ENCODE data around the gene LAMB4.

LAMB4 gene

DNA sequence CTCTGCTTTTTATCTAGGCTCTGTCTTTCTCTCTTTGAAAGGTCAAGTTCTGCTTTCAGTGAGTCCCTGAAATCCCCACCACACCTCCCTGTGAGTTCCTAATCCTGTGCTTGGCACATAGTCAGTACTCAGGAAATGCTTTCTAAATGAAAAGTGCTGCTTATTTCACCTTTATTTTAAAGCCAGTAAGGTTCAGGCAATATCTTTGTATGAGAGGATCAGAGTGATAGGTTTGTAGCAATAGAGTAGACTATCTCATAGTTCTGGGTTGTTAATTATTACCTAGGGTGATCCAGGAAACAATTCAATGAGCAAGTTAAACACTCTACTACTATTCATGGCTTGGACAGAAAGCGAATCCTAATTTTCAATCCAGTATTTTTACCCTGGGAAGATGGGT, 119.8 kb downstream of the LAMB4 start:
- DNase-seq: no peak

DNA sequence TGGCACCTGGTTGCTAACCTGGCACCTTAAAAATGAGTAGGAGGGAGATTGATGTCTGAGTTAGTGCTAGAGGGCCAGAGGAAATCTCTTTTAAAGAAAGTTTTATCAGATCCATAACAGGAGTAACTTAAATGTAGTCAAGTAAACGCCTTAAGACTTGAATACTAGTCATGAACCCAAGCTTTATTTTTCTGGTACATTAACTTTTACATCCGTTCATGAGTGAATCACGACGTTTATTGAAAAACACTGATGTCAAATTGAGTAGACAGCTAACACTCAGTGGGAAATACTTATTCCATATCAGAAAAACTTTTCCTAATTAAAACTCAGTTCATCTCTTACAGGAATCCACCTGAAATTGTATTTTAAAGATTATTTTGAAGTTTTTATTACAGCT, 120.3 kb downstream of the LAMB4 start:
- DNase-seq: no peak

DNA sequence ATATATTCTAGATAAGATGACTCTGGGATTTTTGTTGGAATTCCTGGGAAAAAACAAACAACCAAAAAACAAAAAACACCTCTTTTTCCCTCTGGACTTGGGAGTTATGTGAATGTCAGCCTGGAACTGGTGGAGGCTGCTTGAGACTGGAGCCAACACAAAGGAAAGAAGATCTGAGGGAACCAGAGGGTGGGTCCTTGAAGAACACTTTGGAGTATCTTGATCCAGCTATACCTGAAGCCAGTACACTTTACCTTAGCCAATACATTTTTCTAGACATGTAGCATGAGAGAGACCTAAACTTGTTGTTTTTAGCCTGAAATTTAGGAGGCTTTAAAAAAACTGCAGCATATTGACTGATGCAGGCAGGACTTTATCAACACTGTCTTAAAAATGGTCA, 121.3 kb downstream of the LAMB4 start:
- DNase-seq: no peak

DNA sequence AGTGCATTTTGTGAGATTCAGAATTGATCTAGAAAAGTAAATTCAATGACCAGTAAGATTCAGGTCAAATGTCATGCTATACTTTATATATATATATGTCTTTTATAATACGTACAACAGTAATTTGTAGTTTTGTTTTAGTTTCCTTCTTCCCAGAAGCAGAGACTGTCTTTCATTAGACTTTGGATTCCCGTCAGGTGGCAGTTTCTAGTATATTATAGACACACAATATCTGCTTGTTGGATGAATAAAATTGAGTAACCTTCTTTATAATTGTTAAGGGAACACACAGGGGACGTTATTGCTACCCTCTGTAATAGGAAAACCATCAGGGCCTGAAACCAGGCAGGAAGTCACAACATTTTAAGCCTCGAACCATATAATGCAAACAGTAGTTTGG, 121.9 kb downstream of the LAMB4 start:
- no peak for DNase-seq

DNA sequence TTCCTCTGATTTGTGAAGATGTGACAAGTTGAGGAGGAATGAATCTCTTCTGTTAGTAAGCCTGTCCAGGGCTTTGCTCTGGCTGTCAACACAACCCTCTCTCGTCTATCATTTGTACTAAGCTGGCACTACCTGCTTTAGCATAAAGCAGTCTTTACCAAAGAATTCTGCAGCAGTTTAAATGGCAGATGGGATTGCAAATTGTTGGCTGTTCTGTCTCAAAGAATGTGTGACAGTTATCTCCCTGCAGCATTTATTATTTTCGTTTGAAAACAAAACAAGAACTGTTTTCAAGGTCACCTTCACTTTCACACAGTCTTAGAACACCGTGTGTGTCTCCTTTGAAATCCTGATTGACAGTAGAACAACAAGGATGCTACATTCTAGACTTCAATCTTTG, 122.4 kb downstream of the LAMB4 start:
- DNase-seq: no peak

DNA sequence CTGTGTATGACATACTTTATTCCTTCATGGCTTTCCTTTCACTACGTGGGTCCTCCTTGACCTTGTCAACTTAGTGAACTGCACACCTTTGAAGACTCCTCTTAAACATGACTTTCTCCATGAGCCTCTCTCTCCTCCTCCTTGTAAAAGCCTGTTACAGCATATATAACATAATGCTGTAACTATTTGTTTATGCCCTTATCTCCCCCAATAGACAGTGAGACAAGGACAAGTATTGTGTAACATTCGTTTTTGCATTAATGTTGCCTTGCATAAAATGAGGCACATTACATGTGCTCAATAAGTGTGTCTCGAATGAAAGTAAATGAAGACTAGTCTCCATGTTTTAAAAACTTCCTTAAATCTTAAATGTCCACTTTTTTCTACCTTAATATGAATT, 122.9 kb downstream of the LAMB4 start:
- no peak for DNase-seq

DNA sequence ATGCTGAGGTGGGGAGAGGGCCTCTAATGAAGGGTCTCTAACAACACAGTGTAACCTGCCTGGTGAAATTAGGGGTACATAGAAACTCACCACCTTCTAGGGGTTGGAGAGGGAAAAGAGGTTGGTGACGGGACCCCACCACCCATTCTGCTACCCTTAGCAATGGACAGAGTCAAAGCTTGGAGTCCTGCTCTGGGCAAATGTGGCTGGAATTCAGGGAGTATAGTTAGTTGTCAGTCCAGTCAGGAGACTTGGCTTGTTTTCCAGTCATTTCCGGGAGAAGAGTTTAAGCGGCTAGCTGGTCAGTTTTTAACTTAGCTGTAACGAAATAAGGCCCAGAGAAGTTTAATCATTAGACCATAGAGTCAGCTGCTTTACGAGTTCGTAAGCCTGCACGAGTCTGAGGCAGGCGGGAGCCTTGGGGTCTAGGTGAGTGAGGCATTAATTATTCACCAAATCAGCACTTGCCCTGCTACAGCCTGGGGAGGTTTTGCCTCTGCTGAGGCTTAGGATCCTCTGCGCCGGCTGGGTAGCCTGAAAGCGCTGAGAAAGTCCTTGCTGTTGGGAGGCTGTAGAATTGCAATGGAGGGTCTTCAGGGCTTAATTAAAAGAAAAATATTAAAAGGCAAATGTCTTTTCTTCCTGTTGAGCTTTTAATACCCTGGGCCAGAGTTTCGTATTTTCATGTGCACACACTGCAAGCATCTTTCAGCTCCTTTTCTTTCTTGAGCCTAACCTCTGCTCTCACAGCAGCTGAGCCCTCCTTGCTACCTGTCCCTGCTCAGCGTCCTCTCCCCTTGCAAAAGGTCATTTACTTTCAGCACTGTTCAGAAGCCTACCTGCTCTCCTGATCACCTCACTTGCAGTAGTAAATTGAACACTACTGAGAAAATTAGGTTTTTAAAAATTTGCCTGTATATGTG, 125.7 kb downstream of the LAMB4 start:
- no peak for DNase-seq

DNA sequence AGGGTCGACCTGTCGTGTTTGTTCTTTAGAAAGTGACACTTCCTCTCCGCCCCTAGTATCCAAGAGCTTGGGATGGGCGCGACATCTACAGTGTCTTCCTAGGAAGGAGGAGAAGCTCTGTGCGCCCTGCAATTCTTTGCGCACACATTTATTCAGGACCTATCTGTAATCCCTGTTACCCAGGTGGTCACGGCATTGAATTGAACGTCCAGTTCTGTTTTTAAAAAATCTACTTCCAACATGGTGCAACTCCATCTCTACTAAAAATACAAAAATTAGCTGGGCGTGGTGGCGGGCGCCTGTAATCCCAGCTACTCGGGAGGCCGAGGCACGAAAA, 126.6 kb downstream of the LAMB4 start:
- no peak for DNase-seq

DNA sequence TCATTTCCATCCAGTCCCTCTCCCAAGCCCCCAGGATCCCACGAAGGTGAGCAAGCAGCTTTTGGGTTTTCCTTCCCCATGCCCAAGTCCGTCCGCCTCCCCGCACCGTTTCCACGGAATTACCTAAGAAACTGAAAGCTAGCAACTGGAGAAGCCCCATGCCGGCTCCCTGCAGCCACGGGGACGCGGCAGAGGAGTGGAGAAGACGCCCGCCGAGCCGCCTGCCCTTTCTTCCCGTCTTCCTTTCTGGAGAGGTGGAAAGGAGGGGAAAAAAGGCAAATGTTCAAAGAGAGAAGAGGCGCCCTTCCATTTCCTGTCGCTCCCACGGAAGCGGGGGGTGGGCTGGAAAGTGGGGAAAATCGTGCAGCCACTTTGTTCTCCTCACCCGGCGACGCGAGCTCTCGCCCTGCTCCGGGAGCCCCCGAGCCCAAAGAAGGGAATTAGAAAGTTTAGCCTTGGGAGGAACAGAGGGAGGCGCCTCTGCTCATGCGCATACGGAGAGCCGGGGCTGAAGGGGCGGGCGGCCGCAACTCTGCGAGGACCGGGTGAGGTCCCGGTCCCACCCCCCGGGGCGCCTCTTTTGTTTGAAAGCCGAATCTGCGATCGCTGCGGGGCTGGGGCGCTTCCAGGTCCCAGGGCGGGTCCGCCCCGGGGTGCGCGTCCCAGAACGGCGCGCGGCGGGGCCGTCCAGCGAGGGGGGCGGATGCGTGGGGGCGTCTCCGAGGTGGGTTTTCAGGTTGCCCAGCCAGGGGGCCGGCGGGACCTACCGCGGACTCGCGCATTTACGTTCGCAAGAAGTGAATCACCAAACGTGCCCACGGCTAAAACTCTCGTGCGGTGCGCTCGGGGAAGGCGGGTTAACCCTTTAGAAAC, 127.2 kb downstream of the LAMB4 start, which contains the start of gene LAMB1:
Gene LAMB1, minus strand, starts transcription at position 436 of the 873 bp plus-strand sequence. Its CDS starts 276 bp downstream, at position 160.
- DNase-seq: no peak

DNA sequence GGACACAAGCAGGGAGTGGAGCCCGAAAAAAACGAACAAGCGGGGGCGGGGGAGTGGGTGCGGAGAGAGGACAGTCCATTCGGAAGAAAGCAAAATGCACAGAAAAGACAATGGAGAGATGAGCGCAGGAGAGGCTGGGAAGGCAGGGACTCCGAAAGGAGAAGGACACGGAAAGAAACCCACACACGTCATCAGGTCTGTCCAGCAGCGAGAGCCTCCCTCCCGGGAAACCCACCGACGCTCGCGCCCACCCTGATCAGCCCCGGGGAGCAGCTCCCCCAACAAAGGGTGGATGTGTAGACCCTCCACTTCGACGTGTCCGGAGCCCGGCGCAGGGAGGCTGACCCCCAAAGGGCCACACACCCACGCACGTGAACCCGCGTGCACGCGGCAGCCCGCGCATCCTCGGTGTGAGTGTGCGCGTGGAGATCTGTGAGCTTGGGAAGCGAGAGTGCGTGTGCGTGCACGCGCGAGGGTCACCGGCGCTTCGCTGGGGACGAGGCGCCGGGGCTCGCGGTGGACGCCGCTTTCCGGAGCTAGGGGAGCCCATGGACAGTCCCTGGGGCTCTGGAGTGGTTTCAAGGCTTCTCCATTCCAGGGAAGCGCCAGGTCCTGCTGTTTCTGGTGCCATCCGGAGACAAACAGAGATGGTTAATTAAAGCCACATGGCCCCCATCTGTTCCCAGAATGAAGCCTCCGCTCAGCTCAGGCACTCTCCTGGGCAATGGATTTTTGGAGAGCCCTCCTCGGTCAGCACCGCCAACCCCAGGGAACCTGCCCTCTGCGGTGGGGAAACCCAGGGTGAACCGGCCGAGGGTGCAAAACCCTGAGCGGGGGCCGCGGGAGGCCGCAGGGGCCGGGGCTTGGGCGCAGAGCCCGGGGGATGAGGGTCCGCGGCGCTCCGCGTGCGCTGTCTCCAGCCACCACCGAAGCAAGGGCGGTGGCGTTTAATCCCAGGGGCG, 128.1 kb downstream of the LAMB4 start:
- DNase-seq: no peak

DNA sequence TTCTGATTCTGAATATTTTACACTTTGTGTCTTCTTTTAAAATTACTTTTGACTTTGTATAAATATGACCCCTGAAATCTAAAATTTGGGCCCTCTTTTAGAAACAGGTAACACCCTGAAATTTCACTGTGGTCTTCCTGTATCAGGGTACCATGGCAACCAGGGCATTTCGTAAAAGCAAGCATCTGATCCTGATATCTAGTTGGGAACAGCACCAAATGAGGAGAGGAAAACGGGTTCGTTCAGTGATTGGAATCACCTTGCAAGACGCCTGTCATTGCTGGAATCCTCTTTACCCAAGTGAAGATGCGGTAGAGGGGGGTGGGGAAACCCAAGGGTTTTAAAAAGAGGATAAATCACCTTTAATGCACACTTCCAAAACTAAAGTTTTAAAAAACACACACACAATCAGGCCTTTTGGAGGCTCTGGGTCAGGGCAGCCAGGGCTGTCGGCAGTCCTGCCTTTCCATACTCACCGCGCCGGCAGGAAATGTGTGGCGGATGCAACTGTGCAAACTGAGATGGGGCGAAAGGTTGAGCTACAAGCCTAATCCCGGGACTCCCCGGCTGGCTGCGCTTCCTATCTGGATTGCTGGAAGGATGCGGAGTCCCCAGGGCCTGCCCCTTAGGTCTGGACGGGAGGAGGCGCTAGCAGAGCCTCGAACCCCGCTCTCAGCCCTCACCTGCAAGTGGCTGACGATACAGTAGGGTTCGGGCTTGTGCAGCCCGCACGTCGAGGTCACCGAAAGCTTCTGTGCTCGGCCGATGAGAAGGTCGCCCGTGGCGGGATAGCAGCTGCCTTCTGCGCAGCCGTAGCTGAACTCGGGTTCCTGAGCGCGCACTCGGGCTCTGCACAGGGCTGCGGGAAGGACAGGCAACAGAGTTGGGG, 129.0 kb downstream of the LAMB4 start:
- DNase-seq: no peak

DNA sequence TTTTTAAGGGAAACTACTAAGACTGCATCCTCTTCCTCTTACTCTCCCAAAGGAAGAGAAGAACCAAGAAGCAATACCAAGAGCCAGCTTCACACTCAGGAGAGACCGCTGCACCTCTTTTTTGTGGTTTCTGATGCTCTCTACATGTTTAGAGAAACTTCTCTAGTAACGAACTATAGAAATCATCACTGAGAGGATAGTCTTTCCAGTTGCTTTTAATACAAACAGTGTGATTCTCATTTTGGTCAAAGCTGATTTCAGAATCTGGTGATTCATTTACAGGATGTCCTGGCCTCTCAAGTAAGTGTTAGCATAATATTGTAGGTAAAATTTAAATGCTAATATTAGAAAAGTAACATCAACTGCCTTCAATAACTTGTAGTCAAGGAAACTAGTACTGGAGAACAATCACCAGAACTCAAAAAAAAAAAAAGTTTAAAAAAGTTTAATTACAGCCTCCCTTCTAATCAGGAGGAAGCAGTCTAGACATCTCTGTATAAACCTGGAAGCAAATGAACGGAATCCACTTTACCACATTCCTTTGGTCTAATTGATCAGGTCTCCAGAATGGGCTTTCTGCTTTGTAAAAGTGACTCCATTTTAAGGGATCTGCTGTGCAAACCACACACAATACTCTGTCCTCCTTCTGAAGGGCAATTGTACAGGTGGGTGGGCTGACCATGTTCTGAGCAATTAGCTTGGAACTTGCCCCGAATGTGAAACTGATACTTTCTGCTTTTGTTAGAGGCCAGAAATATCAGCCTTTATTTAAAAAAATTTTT, 130.2 kb downstream of the LAMB4 start:
- DNase-seq: no peak

DNA sequence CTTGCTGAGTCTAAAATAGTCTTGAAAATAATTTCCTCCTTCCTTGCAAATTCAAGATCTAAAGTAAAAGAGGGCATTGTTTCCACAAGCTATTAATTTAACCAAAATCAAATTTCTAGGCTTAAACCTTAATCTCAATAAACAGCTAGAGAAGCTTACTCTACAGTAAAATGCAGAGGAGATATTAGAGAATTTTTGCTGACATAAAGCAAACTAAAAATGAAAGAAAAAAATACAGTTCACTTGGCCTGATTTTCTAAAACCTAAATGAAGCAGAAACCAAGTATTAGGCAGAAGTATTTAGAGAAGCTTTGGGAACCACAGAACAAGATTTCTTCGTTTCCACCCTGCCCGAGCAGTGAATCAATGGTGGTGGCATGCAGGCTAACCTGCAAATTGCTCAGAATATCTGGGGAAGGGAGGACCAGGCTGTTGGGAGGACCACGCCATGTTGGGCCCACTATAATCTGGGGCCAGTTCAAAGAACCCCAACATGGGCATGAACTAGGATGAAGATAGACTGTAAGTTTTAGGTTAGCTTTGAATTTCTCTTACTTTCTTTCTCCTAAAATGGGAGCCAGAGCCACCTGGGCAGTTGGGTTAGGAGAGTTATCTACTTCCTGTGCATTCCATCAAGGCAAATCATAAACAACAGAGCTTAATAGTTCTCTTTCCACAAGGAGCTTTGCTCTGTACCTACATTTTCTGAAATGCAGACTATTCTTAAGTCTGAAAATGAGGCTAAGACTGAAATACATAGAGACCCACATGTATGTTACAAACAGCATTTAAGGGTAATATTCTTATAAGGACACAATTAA, 131.3 kb downstream of the LAMB4 start:
- no peak for DNase-seq

DNA sequence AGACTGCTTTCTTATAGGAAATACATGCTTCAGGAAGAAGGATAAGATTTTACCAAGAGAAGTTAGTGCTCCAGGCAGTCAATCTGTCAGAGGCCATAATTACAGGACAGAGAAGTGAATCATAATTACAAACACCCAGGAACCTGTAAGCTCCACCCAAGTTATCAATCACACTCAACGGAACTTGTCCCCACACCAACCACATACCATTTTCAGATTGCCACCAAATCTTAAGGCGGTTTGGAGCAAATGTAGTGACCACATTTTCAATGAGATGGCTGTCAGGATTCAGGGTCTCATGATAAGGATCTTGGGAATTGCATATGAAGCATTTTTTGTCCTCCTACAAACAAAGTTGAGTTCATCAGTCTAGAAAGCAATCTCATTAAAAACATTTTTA, 132.0 kb downstream of the LAMB4 start:
- DNase-seq: no peak

DNA sequence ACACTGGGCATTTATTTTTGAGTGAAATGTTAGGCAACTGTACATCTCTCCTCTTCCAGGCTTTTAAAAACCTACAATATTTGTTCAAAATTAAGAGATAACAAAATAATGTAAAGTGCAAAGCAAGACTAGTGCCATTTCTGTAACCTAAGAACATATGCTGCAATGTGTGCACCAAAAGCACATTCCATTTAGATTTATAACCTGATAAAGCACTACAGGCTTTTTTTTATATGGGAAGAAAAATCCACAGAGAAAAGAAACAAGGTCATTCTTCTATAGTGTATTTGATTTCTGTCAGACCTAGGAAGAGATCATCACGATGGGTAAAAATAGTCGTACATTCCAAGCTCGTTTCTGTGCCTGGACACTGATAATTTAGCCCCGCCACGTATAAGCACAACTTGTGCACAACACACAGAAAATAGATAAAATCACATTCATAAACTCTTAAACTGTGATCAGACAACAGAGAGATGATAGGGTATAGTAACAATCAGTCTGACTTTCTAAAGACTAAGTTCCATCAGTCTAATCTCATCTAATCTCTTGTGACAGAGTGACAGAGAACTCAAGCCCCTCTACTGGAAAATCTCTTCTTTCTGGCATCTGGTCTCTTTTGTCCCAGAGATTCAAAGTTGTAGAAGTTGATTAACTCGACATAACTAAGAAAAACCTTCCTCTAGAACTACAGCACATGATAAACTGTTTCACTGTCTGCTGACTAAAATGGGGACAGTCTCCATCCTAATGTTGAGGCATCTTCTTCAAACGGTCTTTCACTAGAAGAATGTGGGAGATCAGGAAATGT, 133.9 kb downstream of the LAMB4 start:
- no peak for DNase-seq

DNA sequence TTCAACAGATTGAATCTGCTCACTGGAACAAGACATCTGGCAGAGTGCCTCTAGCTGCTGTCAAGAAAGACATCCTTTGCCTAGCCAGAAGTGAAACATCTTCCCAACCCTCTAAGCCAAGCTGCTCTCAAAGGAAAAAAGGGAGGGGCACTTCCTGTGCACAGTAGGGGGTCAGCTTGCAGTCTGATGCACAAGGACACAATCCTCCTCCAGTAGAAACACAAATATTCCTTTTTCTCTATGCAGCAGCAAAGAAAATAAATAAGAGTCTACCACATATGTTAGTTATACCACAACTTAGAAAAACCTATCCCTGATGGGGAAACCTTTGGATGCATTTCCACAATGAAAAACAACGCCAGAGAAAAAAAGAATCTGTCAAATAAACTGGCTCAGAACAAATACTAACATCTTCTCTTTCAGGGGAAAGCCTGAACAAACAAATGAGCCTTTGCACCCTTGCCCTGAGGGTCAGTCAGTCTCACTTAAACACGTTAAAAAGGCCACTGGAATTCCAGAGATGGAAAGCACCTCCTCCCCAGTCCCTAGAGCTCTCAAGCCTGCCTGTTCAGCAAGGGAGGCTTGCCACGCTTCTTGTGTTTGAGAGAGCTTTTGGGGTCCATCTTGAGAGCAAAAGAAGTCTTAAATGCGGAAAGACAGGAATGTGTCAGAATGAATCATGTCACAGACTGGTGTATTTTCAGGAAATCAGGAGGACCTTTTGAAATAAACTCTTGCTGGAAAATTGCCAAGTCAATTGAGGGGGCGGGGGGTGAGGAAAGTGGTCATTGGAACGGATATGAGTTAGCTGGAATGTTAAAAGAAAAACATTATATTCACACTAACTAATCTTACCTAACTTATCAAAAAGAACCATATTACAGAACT, 134.7 kb downstream of the LAMB4 start:
- no peak for DNase-seq

DNA sequence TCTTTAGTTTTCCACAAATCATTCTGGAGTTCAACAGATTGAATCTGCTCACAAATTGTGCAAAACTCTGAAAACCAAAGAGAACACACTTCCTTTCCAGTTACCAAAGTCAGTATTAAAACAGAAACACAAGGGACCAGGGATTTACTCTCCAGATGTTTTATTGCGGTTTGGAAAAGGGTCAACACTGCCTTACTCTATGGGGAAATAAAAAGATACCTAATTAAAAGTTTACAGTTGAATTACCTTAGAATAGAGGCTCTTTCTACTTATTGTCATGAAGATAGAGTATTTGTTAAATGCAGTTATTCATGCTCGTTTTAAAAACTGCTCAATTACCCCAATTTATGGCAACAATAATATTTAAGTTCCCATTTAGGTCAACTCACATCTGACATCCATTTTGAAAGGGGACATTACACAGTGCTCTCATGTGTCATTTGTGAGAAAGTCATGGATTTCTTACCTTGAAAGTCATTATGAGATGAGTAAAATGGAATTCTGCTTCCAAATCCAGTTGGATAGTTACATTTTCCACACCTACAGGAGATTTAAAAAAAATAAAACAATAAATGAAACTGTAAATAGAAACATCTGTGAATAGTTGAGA, 135.6 kb downstream of the LAMB4 start:
- DNase-seq: no peak

DNA sequence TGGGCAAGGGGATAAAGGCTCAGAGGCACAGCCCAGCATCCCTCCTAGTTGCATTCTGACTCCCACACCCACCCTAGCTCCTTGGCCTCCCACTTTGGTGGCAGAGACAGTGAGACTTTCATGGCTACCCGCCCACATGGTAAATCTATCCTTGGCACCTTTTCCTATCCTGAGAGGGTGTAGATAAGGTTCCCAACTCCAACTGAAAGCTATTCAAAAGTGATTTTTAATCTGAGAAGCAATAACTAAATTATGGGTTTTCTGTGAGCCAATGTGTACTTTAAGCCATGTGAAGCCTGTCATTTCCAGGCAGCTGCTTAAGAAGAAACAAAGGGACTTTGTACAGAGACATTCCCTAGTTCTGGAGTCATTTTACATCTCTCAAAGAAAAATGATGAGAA, 136.3 kb downstream of the LAMB4 start:
- no peak for DNase-seq

Data from inflammatory macrophage treated with lipopolysaccharide for 1 hour (primary cell).